K562 (cell line): ENCODE data around the gene CIAO1. TPM values are rescaled to one million over a fixed set of nuclear protein-coding genes. Genes with fewer than 3 reads are reported as not detected.
A peak's percentile ranks its signal among the peaks of the same experiment; 100 is the strongest.

Experiments
- BCOR ChIP-seq: fragments of 450-650 bp; IDR thresholded peaks from 2 replicates; pipeline ENCODE4 v1.6.1; 2016
- CBFB ChIP-seq: sonication (generic); formaldehyde crosslinking; IDR thresholded peaks from 2 replicates; pipeline ENCODE4 v1.4.0; 2020; ENCODE audit warnings: mild to moderate bottlenecking, missing genetic modification reagents
- CBX8 ChIP-seq: fragments of 200-600 bp; sonication (generic); IDR thresholded peaks from 2 replicates; pipeline ENCODE4 v1.6.1; 2012; ENCODE audit warnings: borderline replicate concordance, mixed run types, low read depth, mild to moderate bottlenecking, moderate library complexity, mixed read lengths, low read length, control low read depth, inconsistent platforms; ENCODE audit not compliant: poor library complexity, severe bottlenecking; ENCODE audit errors: extremely low read depth
- HDAC1 ChIP-seq, 2 experiments: fragments of 450-650 bp; IDR thresholded peaks; 2 replicates each; pipeline ENCODE4 v1.6.1; 2016 to 2017; ENCODE audit warnings: inconsistent platforms in 1 of 2, mild to moderate bottlenecking in 1 of 2, moderate library complexity in 1 of 2
- HMGN3 ChIP-seq: IDR thresholded peaks from 2 replicates; pipeline ENCODE4 v1.6.1; 2011; ENCODE audit warnings: borderline replicate concordance, low read depth, mild to moderate bottlenecking, mixed read lengths, low read length; ENCODE audit not compliant: insufficient read length; ENCODE audit errors: extremely low read depth
- LCOR ChIP-seq: sonication (generic); formaldehyde crosslinking; IDR thresholded peaks from 2 replicates; pipeline ENCODE4 v1.8.0; 2022; ENCODE audit warnings: mild to moderate bottlenecking, missing genetic modification reagents
- MBD2 ChIP-seq: sonication (generic); IDR thresholded peaks from 2 replicates; pipeline ENCODE4 v1.6.1; 2016; ENCODE audit warnings: low read depth, borderline replicate concordance
- MTA1 ChIP-seq: fragments of 450-650 bp; IDR thresholded peaks from 2 replicates; pipeline ENCODE4 v1.6.1; 2017; ENCODE audit warnings: borderline replicate concordance
- PCBP2 ChIP-seq: fragments of 200-400 bp; formaldehyde crosslinking; IDR thresholded peaks from 2 replicates; pipeline ENCODE4 v1.6.1; 2018; ENCODE audit warnings: low read length, low read depth, mild to moderate bottlenecking, moderate library complexity; ENCODE audit not compliant: poor library complexity, severe bottlenecking
- POLR3G ChIP-seq: IDR thresholded peaks from 2 replicates; pipeline ENCODE4 v1.6.1; 2011; ENCODE audit not compliant: insufficient read length, insufficient replicate concordance; ENCODE audit errors: extremely low read depth
- ZFP36 ChIP-seq: fragments of 150-350 bp; IDR thresholded peaks from 2 replicates; pipeline ENCODE4 v1.6.1; 2018; ENCODE audit warnings: low read length, low read depth; ENCODE audit not compliant: partially characterized antibody
- polyA plus RNA-seq, 8 experiments: library from polyadenylated mRNA; depleted of rRNA in 4 of 8; stranded (reverse) in 5 of 8; unstranded in 3 of 8; fragments of >200 nt; fragmentation: Nextera tagmentation in 2 of 8; fragmentation: Illumina TruSeq in 1 of 8; extraction: Ambion mirVana in 2 of 8; extraction: Trizol in 1 of 8; gene quantifications; 2 replicates each; pipeline versions ENCODE4 v1.2.1 to v1.2.3, GENCODE V29; 2011 to 2014; ENCODE audit warnings: inconsistent platforms in 1 of 8, missing spikeins in 1 of 8
- total RNA-seq, 7 experiments: library from RNA; depleted of rRNA in 6 of 7; stranded (reverse); fragments of >200 nt in 6 of 7; fragmentation: Illumina TruSeq in 2 of 7; extraction: Trizol in 2 of 7; gene quantifications; 2 replicates each; pipeline versions ENCODE4 v1.2.1 to v1.2.3, GENCODE V29; 2011 to 2021; ENCODE audit warnings: low replicate concordance in 1 of 7
- TF ChIP-seq, protein P1 (sequence below): fragments of 200-800 bp; sonication (Bioruptor generic); IDR thresholded peaks from 2 replicates; pipeline ENCODE4 v1.6.1; 2017; ENCODE audit warnings: missing genetic modification characterization, missing compliant biosample characterization
- TF ChIP-seq, protein P2 (sequence below): fragments of 250-450 bp; sonication (Bioruptor Pico); IDR thresholded peaks from 2 replicates; pipeline ENCODE4 v1.8.0; 2022; ENCODE audit warnings: inconsistent platforms
- TF ChIP-seq, protein P3 (sequence below): fragments of 450-650 bp; formaldehyde crosslinking; IDR thresholded peaks from 2 replicates; pipeline ENCODE4 v1.4.0; 2020; ENCODE audit warnings: mild to moderate bottlenecking, moderate library complexity
- TF ChIP-seq, protein P4 (sequence below): fragments of 450-650 bp; IDR thresholded peaks from 2 replicates; pipeline ENCODE4 v1.7.0; 2016; ENCODE audit warnings: borderline replicate concordance
- TF ChIP-seq, protein P5 (sequence below): fragments of 250-450 bp; sonication (Bioruptor Pico); IDR thresholded peaks from 2 replicates; pipeline ENCODE4 v1.8.0; 2021; ENCODE audit warnings: moderate library complexity, mild to moderate bottlenecking, inconsistent platforms

CIAO1 gene
- total and polyA plus RNA-seq, 9 of the 15 experiments (the other 6 are each of a cell fraction or from before 2014, with no cell fraction given) = 11.4 to 156 (median 92.8) TPM

DNA sequence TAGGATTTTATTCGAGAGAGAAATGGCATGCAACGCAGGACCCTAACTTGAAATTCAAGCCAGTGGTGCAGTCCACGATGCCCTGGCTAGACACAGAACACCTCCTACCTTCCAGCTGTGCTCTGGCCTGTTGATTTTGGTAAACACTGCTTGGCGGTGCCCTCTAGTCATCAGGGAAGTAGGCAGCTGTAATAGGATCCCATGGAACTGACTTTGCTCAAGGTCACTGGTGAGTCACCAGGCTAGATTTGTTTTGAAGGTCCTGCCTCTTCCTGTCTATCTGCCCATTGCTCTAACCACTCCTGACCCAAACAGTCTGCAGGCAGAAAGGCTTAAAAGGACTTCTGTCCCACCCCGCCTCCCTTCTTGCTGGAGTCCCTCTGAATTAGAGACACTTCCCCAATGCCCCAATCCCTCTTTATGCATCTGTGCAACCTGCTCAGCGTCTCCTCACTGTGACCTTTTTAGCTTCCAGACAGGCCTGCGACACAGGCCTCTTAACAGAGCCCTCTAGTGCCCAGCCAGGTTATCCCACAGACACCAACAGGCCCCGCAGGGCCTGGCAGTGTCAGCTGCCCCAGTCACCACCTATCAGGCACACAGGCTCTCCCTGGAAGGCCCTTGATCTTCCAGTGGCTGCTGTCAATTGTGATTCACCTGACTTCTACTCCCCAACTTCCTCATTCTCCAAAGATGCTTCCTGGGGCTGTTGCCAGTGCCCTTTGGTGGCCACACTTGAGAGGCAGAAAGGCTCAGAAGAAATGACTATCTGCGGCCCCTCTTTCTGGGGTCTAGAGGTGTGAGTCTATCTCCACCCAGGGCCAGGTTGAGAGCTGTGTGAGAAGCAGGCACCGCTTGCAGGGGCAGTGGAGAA is 5.4 kb upstream of the CIAO1 start (continued):
- TF ChIP-seq MTA1 (no peak), PCBP2 (no peak), HDAC1 (IDR thresholded peaks at IDR 0.05) (0 out of 4 replicates have a peak, but pooled peaks of 1 of the 2 experiments have one; percentile 26), BCOR (no peak), ZFP36 (no peak), LCOR (CRISPR knock-in tag) (no peak), POLR3G (no peak), MBD2 (no peak), CBX8 (no peak), HMGN3 (no peak), CBFB (CRISPR knock-in tag) (no peak)
- TF ChIP-seq, protein P1, sequence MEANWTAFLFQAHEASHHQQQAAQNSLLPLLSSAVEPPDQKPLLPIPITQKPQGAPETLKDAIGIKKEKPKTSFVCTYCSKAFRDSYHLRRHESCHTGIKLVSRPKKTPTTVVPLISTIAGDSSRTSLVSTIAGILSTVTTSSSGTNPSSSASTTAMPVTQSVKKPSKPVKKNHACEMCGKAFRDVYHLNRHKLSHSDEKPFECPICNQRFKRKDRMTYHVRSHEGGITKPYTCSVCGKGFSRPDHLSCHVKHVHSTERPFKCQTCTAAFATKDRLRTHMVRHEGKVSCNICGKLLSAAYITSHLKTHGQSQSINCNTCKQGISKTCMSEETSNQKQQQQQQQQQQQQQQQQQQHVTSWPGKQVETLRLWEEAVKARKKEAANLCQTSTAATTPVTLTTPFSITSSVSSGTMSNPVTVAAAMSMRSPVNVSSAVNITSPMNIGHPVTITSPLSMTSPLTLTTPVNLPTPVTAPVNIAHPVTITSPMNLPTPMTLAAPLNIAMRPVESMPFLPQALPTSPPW (CRISPR knock-in tag) = no peak; the same call in 1 of the 2 replicates
- TF ChIP-seq, protein P2, sequence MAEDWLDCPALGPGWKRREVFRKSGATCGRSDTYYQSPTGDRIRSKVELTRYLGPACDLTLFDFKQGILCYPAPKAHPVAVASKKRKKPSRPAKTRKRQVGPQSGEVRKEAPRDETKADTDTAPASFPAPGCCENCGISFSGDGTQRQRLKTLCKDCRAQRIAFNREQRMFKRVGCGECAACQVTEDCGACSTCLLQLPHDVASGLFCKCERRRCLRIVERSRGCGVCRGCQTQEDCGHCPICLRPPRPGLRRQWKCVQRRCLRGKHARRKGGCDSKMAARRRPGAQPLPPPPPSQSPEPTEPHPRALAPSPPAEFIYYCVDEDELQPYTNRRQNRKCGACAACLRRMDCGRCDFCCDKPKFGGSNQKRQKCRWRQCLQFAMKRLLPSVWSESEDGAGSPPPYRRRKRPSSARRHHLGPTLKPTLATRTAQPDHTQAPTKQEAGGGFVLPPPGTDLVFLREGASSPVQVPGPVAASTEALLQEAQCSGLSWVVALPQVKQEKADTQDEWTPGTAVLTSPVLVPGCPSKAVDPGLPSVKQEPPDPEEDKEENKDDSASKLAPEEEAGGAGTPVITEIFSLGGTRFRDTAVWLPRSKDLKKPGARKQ = no peak
- TF ChIP-seq, protein P3, sequence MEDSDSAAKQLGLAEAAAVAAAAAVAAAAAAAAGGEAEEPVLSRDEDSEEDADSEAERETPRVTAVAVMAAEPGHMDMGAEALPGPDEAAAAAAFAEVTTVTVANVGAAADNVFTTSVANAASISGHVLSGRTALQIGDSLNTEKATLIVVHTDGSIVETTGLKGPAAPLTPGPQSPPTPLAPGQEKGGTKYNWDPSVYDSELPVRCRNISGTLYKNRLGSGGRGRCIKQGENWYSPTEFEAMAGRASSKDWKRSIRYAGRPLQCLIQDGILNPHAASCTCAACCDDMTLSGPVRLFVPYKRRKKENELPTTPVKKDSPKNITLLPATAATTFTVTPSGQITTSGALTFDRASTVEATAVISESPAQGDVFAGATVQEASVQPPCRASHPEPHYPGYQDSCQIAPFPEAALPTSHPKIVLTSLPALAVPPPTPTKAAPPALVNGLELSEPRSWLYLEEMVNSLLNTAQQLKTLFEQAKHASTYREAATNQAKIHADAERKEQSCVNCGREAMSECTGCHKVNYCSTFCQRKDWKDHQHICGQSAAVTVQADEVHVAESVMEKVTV (CRISPR knock-in tag) = no peak
- TF ChIP-seq, protein P4, sequence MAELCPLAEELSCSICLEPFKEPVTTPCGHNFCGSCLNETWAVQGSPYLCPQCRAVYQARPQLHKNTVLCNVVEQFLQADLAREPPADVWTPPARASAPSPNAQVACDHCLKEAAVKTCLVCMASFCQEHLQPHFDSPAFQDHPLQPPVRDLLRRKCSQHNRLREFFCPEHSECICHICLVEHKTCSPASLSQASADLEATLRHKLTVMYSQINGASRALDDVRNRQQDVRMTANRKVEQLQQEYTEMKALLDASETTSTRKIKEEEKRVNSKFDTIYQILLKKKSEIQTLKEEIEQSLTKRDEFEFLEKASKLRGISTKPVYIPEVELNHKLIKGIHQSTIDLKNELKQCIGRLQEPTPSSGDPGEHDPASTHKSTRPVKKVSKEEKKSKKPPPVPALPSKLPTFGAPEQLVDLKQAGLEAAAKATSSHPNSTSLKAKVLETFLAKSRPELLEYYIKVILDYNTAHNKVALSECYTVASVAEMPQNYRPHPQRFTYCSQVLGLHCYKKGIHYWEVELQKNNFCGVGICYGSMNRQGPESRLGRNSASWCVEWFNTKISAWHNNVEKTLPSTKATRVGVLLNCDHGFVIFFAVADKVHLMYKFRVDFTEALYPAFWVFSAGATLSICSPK = no peak
- TF ChIP-seq, protein P5, sequence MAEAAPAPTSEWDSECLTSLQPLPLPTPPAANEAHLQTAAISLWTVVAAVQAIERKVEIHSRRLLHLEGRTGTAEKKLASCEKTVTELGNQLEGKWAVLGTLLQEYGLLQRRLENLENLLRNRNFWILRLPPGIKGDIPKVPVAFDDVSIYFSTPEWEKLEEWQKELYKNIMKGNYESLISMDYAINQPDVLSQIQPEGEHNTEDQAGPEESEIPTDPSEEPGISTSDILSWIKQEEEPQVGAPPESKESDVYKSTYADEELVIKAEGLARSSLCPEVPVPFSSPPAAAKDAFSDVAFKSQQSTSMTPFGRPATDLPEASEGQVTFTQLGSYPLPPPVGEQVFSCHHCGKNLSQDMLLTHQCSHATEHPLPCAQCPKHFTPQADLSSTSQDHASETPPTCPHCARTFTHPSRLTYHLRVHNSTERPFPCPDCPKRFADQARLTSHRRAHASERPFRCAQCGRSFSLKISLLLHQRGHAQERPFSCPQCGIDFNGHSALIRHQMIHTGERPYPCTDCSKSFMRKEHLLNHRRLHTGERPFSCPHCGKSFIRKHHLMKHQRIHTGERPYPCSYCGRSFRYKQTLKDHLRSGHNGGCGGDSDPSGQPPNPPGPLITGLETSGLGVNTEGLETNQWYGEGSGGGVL (CRISPR knock-in tag) = no peak
